OCI-LY7 (cell line): Measurements from ENCODE around the gene TMEM213. TPM values are rescaled to one million over a fixed set of nuclear protein-coding genes. Genes with fewer than 3 reads are reported as not detected.

Experiments used
- BruUV-seq: library from RNA; stranded (reverse); fragments of 400-500 nt; replicated peaks from 2 replicates; lab custom pipeline; 2021; lab: Mats Ljungman, UMichigan
- CTCF ChIA-PET: fragments of 300-600 bp; sonication (Branson Sonifier 250); formaldehyde crosslinking; loops from one replicate; lab custom pipeline; 2022; ENCODE audit warnings: antibody characterized with exemption; ENCODE audit not compliant: unreplicated experiment; lab: Charles Lee
- POLR2A ChIA-PET: fragments of 300-600 bp; sonication (Branson Sonifier 250); formaldehyde crosslinking; loops from one replicate; lab custom pipeline; 2022; ENCODE audit warnings: antibody characterized with exemption; lab: Charles Lee
- DNase-seq: peaks from one replicate; pipeline ENCODE4 v3.0.0-alpha.2; 2015; ENCODE audit warnings: low spot score
- H2AFZ ChIP-seq: fragments of 200-600 bp; sonication (generic), shearing (Covaris generic); 2 replicates; pipeline ENCODE4 v1.6.1; 2014; ENCODE audit warnings: mild to moderate bottlenecking, antibody characterized with exemption, low read length, moderate library complexity
- H3K27ac ChIP-seq: fragments of 200-600 bp; sonication (generic); 2 replicates; pipeline ENCODE4 v1.5.1; 2014; ENCODE audit warnings: mixed run types, low read depth, mild to moderate bottlenecking, moderate library complexity, low read length, inconsistent platforms; ENCODE audit not compliant: poor library complexity, severe bottlenecking
- H3K36me3 ChIP-seq: fragments of 200-600 bp; sonication (generic); 2 replicates; pipeline ENCODE4 v1.6.1; 2014; ENCODE audit warnings: mild to moderate bottlenecking, antibody characterized with exemption, low read length, moderate library complexity, mixed read lengths; ENCODE audit not compliant: insufficient read depth
- H3K4me1 ChIP-seq: fragments of 200-600 bp; sonication (generic); 2 replicates; pipeline ENCODE4 v1.5.1; 2014; ENCODE audit warnings: mild to moderate bottlenecking, low read length; ENCODE audit not compliant: insufficient read depth, poor library complexity, severe bottlenecking
- H3K4me2 ChIP-seq: fragments of 200-600 bp; sonication (generic); 2 replicates; pipeline ENCODE4 v1.6.1; 2014; ENCODE audit warnings: mild to moderate bottlenecking, low read length
- H3K4me3 ChIP-seq: fragments of 200-600 bp; sonication (generic); 2 replicates; pipeline ENCODE4 v1.5.1; 2014; ENCODE audit warnings: mild to moderate bottlenecking, low read depth, low read length; ENCODE audit not compliant: poor library complexity, severe bottlenecking
- H3K79me2 ChIP-seq: fragments of 200-600 bp; sonication (generic); 2 replicates; pipeline ENCODE4 v1.6.1; 2016; ENCODE audit warnings: low read depth, mild to moderate bottlenecking, low read length, moderate library complexity, mixed read lengths; ENCODE audit not compliant: insufficient read depth
- H3K9me2 ChIP-seq: fragments of 200-600 bp; sonication (generic); 2 replicates; pipeline ENCODE4 v1.6.1; 2016; ENCODE audit warnings: mild to moderate bottlenecking, low read length, mixed read lengths; ENCODE audit not compliant: insufficient read depth
- H3K9me3 ChIP-seq: fragments of 200-600 bp; sonication (generic); 2 replicates; pipeline ENCODE4 v1.6.1; 2014; ENCODE audit warnings: mild to moderate bottlenecking, mixed run types, low read length, mixed read lengths
- H4K20me1 ChIP-seq: fragments of 200-600 bp; sonication (generic); 2 replicates; pipeline ENCODE4 v1.6.1; 2014; ENCODE audit warnings: mild to moderate bottlenecking, antibody characterized with exemption, low read length, moderate library complexity, mixed read lengths; ENCODE audit not compliant: insufficient read depth
- CTCF ChIP-seq: fragments of 200-600 bp; sonication (generic); conservative IDR thresholded peaks from 2 replicates; pipeline ENCODE4 v1.5.1; 2014; ENCODE audit warnings: mild to moderate bottlenecking, antibody characterized with exemption, low read length, moderate library complexity, mixed read lengths
- EZH2phosphoT487 ChIP-seq: fragments of 200-600 bp; sonication (generic); IDR thresholded peaks from 2 replicates; pipeline ENCODE4 v1.6.1; 2018; ENCODE audit warnings: low read depth, borderline replicate concordance, mild to moderate bottlenecking, mixed run types, antibody characterized with exemption, low read length, moderate library complexity, mixed read lengths
- intact Hi-C: fragments of 100-400 bp; cut with micrococcal nuclease; formaldehyde crosslinking; loops from one replicate; pipeline ENCODE4 v1.10.0; 2022; ENCODE audit not compliant: unreplicated experiment
- total RNA-seq, 2 experiments: library from RNA; depleted of rRNA in 1 of 2; stranded (reverse); fragments of >200 nt in 1 of 2; shearing (Covaris generic) in 1 of 2; gene quantifications; 2 replicates each; pipeline ENCODE4 v1.2.3, GENCODE V29; 2014 to 2022

The TMEM213 gene
- total RNA-seq, 2 experiments from 2014 or later = not detected

DNA sequence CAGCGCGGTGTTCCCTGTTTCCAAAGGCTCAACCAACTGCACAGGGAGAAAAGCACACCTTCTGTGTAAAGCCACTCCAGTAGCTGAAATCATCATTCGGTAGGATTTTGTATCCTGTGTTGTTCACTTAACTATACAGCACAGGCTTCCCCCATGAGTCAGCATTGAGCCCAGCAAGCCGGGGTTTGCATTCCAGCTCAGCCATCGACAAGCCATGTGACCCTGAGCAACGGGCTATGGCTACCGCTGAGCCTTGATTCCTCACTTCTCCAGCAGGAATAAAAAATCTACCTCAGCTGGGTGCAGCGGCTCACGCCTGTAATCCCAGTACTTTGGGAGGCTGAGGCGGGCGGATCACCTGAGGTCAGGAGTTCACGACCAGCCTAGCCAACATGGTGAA lies 44.3 kb downstream of the TMEM213 start:
- Histone ChIP-seq H3K4me3 (no peak overlapping the region), H4K20me1 (no peaks in the 10 kb centered on the region), H3K79me2 (no peaks in the 10 kb centered on the region), H3K36me3 (no peaks in the 10 kb centered on the region), H3K4me2 (no peak overlapping the region), H3K4me1 (no peaks in the 10 kb centered on the region), H3K9me2 (no peaks in the 10 kb centered on the region), H2AFZ (no peak overlapping the region), H3K27ac (no peak overlapping the region), H3K9me3 (no peaks in the 10 kb centered on the region)
- intact Hi-C loops = no loop called here
- POLR2A ChIA-PET = interaction anchor here (0.6 kb wide), 2 partner anchors 37 to 639 kb away, joined by 4 to 9 read pairs; no protein-coding TSS in a partner anchor
- no peak for TF ChIP-seq CTCF
- no peak for TF ChIP-seq EZH2phosphoT487
- DNase-seq = no peak
- no TSS peak for BruUV-seq
- CTCF ChIA-PET = no interaction called here

DNA sequence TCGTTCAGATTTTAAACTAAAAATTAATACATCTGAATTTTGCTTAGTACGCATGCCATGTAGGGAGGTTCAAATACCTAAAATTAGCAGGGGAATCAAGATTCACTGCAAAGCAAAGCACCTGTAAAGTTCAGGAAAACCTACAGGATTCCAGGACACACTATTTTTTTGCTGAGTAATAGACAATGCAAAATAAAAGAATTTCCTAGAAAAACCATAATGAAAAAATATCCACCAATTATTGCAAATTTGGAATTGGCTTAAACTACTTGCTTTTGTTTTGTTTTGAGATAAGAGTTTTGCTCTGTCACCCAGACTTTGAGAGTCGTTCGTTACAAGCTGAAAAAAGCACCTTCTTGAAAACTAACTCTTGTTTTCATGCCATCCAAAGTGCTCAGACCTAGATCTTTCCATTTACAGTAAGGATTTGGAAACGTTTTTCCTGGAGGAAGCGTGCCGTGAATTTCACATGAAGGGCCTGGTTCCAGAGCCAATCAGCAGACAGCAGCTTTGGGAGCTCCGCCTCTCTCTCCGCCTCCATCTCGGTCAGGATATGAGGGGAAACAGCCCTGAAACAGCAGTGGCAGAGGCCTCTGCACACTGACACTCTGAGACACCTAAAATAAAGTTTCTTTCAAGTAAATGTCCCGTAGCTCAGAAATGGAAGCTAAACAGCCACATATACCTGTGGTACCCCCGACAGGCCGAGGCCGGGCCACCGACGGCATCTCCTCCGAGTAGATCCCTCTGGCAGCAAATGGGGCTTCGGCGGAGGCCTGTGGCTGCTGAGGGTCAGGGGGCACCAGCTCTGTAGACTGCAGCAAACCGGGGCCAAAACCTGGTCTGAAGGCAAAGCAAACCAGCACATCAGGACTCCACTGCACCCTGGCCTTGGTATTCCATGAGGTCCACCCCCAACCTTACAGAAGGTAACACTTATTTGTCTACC lies 46.1 kb downstream of the TMEM213 start:
- POLR2A ChIA-PET = no interaction called here
- H3K36me3 ChIP-seq = no peaks in the 10 kb centered on the region
- intact Hi-C loops = no loop called here
- no peak overlapping the region for H3K4me3 ChIP-seq
- H3K27ac ChIP-seq = no peak overlapping the region
- CTCF ChIA-PET = no interaction called here
- TF ChIP-seq CTCF (no peak), EZH2phosphoT487 (no peak)
- H2AFZ ChIP-seq = no peak overlapping the region
- H3K9me2 ChIP-seq = no peaks in the 10 kb centered on the region
- no peaks in the 10 kb centered on the region for H3K79me2 ChIP-seq
- no peaks in the 10 kb centered on the region for H3K9me3 ChIP-seq
- no peaks in the 10 kb centered on the region for H4K20me1 ChIP-seq
- H3K4me1 ChIP-seq = no peaks in the 10 kb centered on the region
- H3K4me2 ChIP-seq = no peak overlapping the region
- peak; percentile 5 for DNase-seq
- no TSS peak for BruUV-seq

DNA sequence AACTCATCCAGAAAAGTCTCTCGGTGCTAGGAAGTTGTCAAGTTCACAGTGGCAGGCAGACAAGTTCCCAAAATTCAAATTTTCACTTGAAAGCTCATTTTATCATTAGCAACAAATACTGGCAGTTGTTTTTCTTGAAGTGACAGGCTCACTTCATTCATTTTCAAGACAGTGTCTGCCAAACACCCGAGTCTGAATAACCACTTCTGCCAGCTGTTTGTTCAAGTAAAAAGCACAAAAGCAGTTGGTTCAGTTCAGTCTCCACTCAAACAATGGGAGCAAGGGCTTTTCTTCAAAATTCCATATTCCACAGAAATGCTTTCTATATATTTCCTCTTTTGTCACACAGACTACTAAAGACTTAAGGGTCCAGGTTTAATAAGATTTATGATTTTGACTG lies 47.9 kb downstream of the TMEM213 start:
- no TSS peak for BruUV-seq
- H3K9me2 ChIP-seq = no peaks in the 10 kb centered on the region
- intact Hi-C loops = no loop called here
- no peak overlapping the region for H3K4me3 ChIP-seq
- H3K27ac ChIP-seq = no peak overlapping the region
- no peaks in the 10 kb centered on the region for H3K9me3 ChIP-seq
- DNase-seq = no peak
- no peak overlapping the region for H2AFZ ChIP-seq
- no peak overlapping the region for H3K4me2 ChIP-seq
- TF ChIP-seq CTCF = no peak
- TF ChIP-seq EZH2phosphoT487 = no peak
- no peaks in the 10 kb centered on the region for H4K20me1 ChIP-seq
- ChIA-PET POLR2A (no interaction called here), CTCF (no interaction called here)
- H3K4me1 ChIP-seq = no peaks in the 10 kb centered on the region
- no peaks in the 10 kb centered on the region for H3K79me2 ChIP-seq
- H3K36me3 ChIP-seq = no peaks in the 10 kb centered on the region
